ENCODE data around the gene NEURL3.

NEURL3 gene

GRCh38 chr2:96548558-96549465 is 43.7 kb upstream of the NEURL3 start:
- peak overlapping the region; percentile 60 for H2AK5ac ChIP-seq (ENCODE audit: low read depth, low read length)
- H2BK15ac ChIP-seq (ENCODE audit: low read length), result peak overlapping the region; percentile 37
- H3K79me1 ChIP-seq (ENCODE audit: low read depth, low read length), result no peaks in the 10 kb centered on the region
- H2BK12ac ChIP-seq (ENCODE audit: low read length), result no peak overlapping the region
- no peak overlapping the region for H4K91ac ChIP-seq (ENCODE audit: low read depth, low read length, poor library complexity)
- H3K18ac ChIP-seq (ENCODE audit: low read length), result peak overlapping the region; percentile 11
- no peak for DNase-seq (ENCODE audit: low spot score)
- H4K8ac ChIP-seq (ENCODE audit: low read depth, low read length), result no peak overlapping the region
- H3K36me3 ChIP-seq (replicated peaks in 1 of 2; ENCODE audit: control insufficient read depth in 2 of 2, insufficient read depth in 2 of 2, low read length in 2 of 2), result peaks cover 1 to 14% of the 10 kb centered on the region in 2 donors
- H3K4me3 ChIP-seq (ENCODE audit: low read length in 2 of 2), result no peak overlapping the region
- H3K14ac ChIP-seq (ENCODE audit: low read length), result peak overlapping the region; percentile 56
- no peak overlapping the region for H3K27ac ChIP-seq (replicated peaks; ENCODE audit: low read length)
- peak overlapping the region; percentile 24 for H2BK5ac ChIP-seq (ENCODE audit: low read length)
- H3K27me3 ChIP-seq (ENCODE audit: control insufficient read depth in 3 of 3, insufficient read depth in 3 of 3, low read depth in 1 of 3, low read length in 3 of 3), result peaks cover 0 to 5% (median 0%) of the 10 kb centered on the region in 3 experiments
- no peak overlapping the region for H3K4ac ChIP-seq (ENCODE audit: low read length)
- H3K4me1 ChIP-seq (ENCODE audit: control insufficient read depth in 2 of 2, insufficient read depth in 1 of 2, low read depth in 1 of 2, low read length in 2 of 2), result peaks cover 0 to 4% of the 10 kb centered on the region in 2 donors
- H3K4me2 ChIP-seq (ENCODE audit: insufficient read depth, low read length, poor library complexity, severe bottlenecking), result no peak overlapping the region
- peak overlapping the region; percentile 43 for H3K23ac ChIP-seq (ENCODE audit: low read depth, low read length, poor library complexity)
- H3K9ac ChIP-seq (ENCODE audit: low read depth, low read length, poor library complexity), result peak overlapping the region; percentile 57
- WGBS, 2 donors (ENCODE audit: extremely low coverage in 2 of 2, insufficient read length in 2 of 2, insufficient replicate concordance in 1 of 2), result no CpG with 5 or more reads among the region's 24 CpGs
- H2AFZ ChIP-seq (ENCODE audit: low read length), result no peak overlapping the region
- H3K9me3 ChIP-seq (replicated peaks in 1 of 2; ENCODE audit: control insufficient read depth in 2 of 2, insufficient read depth in 1 of 2, low read depth in 1 of 2, low read length in 2 of 2), result peaks cover 6 to 14% of the 10 kb centered on the region in 2 donors
- no peak overlapping the region for H2BK120ac ChIP-seq (ENCODE audit: low read depth, low read length)

GRCh38 chr2:96547731-96548171 is 42.6 kb upstream of the NEURL3 start:
- Histone ChIP-seq H4K8ac (ENCODE audit: low read depth, low read length) (no peak overlapping the region), H3K9ac (ENCODE audit: low read depth, low read length, poor library complexity) (no peak overlapping the region), H2BK5ac (ENCODE audit: low read length) (no peak overlapping the region), H3K4me1 (ENCODE audit: control insufficient read depth in 2 of 2, insufficient read depth in 1 of 2, low read depth in 1 of 2, low read length in 2 of 2) (peaks cover 0 to 4% of the 10 kb centered on the region in 2 donors), H2BK15ac (ENCODE audit: low read length) (no peak overlapping the region), H3K36me3 (replicated peaks in 1 of 2; ENCODE audit: control insufficient read depth in 2 of 2, insufficient read depth in 2 of 2, low read length in 2 of 2) (peaks cover 1 to 14% of the 10 kb centered on the region in 2 donors), H3K4me3 (ENCODE audit: low read length in 2 of 2) (no peak overlapping the region), H3K9me3 (replicated peaks in 1 of 2; ENCODE audit: control insufficient read depth in 2 of 2, insufficient read depth in 1 of 2, low read depth in 1 of 2, low read length in 2 of 2) (peaks cover 6 to 16% of the 10 kb centered on the region in 2 donors), H3K27ac (replicated peaks; ENCODE audit: low read length) (no peak overlapping the region), H3K4ac (ENCODE audit: low read length) (no peak overlapping the region), H3K4me2 (ENCODE audit: insufficient read depth, low read length, poor library complexity, severe bottlenecking) (no peak overlapping the region), H3K27me3 (ENCODE audit: control insufficient read depth in 3 of 3, insufficient read depth in 3 of 3, low read depth in 1 of 3, low read length in 3 of 3) (peaks cover 0 to 5% (median 0%) of the 10 kb centered on the region in 3 experiments), H2AK5ac (ENCODE audit: low read depth, low read length) (no peak overlapping the region), H3K18ac (ENCODE audit: low read length) (no peak overlapping the region), H2AFZ (ENCODE audit: low read length) (no peak overlapping the region), H4K91ac (ENCODE audit: low read depth, low read length, poor library complexity) (no peak overlapping the region), H2BK120ac (ENCODE audit: low read depth, low read length) (no peak overlapping the region), H2BK12ac (ENCODE audit: low read length) (no peak overlapping the region), H3K23ac (ENCODE audit: low read depth, low read length, poor library complexity) (no peak overlapping the region), H3K14ac (ENCODE audit: low read length) (no peak overlapping the region), H3K79me1 (ENCODE audit: low read depth, low read length) (no peaks in the 10 kb centered on the region)
- WGBS, 2 donors (ENCODE audit: extremely low coverage in 2 of 2, insufficient read length in 2 of 2, insufficient replicate concordance in 1 of 2), result no CpG with 5 or more reads among the region's 6 CpGs
- no peak for DNase-seq (ENCODE audit: low spot score)

DNA sequence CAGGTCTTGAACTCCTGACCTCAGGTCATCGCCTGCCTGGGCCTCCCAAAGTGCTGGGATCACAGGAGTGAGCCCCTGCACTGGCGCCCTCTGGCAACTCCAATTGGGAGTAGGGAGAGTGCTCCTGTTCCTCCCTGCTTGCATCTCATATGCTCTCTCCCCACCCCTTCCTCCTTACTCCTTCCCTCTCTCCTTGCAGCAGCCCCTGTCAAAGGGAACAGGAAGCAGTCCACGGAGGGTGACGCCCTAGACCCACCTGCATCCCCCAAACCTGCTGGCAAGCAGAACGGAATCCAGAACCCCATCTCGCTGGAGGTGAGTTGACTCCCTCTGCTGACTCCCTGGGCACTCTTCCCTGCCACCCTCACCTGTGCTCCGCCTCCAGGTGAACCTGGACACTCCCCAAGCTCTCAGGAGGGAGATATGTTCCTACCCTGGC is 42.1 kb upstream of the NEURL3 start:
- Histone ChIP-seq H2AK5ac (ENCODE audit: low read depth, low read length) (no peak overlapping the region), H2BK5ac (ENCODE audit: low read length) (no peak overlapping the region), H3K14ac (ENCODE audit: low read length) (no peak overlapping the region), H2BK12ac (ENCODE audit: low read length) (no peak overlapping the region), H2BK120ac (ENCODE audit: low read depth, low read length) (no peak overlapping the region), H3K4me3 (ENCODE audit: low read length in 2 of 2) (no peak overlapping the region), H2BK15ac (ENCODE audit: low read length) (no peak overlapping the region), H4K8ac (ENCODE audit: low read depth, low read length) (no peak overlapping the region), H3K9ac (ENCODE audit: low read depth, low read length, poor library complexity) (no peak overlapping the region), H3K36me3 (replicated peaks in 1 of 2; ENCODE audit: control insufficient read depth in 2 of 2, insufficient read depth in 2 of 2, low read length in 2 of 2) (peaks cover 1 to 14% of the 10 kb centered on the region in 2 donors), H3K79me1 (ENCODE audit: low read depth, low read length) (no peaks in the 10 kb centered on the region), H3K4me2 (ENCODE audit: insufficient read depth, low read length, poor library complexity, severe bottlenecking) (no peak overlapping the region), H3K4me1 (ENCODE audit: control insufficient read depth in 2 of 2, insufficient read depth in 1 of 2, low read depth in 1 of 2, low read length in 2 of 2) (peaks cover 0 to 4% of the 10 kb centered on the region in 2 donors), H3K23ac (ENCODE audit: low read depth, low read length, poor library complexity) (no peak overlapping the region), H3K27me3 (ENCODE audit: control insufficient read depth in 3 of 3, insufficient read depth in 3 of 3, low read depth in 1 of 3, low read length in 3 of 3) (peaks cover 0 to 6% (median 0%) of the 10 kb centered on the region in 3 experiments), H4K91ac (ENCODE audit: low read depth, low read length, poor library complexity) (no peak overlapping the region), H3K9me3 (replicated peaks in 1 of 2; ENCODE audit: control insufficient read depth in 2 of 2, insufficient read depth in 1 of 2, low read depth in 1 of 2, low read length in 2 of 2) (peaks cover 6 to 16% of the 10 kb centered on the region in 2 donors), H3K27ac (replicated peaks; ENCODE audit: low read length) (no peak overlapping the region), H2AFZ (ENCODE audit: low read length) (no peak overlapping the region), H3K18ac (ENCODE audit: low read length) (no peak overlapping the region), H3K4ac (ENCODE audit: low read length) (no peak overlapping the region)
- DNase-seq (ENCODE audit: low spot score), result no peak
- no CpG with 5 or more reads among the region's 7 CpGs for WGBS, 2 donors (ENCODE audit: extremely low coverage in 2 of 2, insufficient read length in 2 of 2, insufficient replicate concordance in 1 of 2)

DNA sequence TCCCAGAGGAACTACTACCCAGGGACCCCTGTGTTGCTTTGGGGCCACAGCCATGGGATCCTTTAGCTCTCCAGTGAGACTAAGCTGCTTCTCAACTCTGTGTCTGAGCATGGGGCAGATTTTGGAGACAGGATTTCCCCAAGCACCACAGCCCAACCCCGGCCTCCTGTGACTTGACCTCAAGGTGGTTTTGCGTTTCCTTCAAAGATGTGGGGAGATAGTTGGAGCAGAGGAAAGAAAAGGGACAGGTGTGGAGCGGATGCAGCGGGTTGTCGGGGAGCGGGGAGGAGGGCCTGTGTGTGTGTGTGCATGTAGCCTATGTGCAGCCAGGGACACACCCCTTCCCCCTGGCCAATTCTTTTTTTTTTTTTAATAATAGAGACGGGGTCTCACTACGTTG is 41.6 kb upstream of the NEURL3 start:
- H2AK5ac ChIP-seq (ENCODE audit: low read depth, low read length), result no peak overlapping the region
- peaks cover 6 to 16% of the 10 kb centered on the region in 2 donors for H3K9me3 ChIP-seq (replicated peaks in 1 of 2; ENCODE audit: control insufficient read depth in 2 of 2, insufficient read depth in 1 of 2, low read depth in 1 of 2, low read length in 2 of 2)
- H3K27me3 ChIP-seq (ENCODE audit: control insufficient read depth in 3 of 3, insufficient read depth in 3 of 3, low read depth in 1 of 3, low read length in 3 of 3), result peaks cover 0 to 6% (median 0%) of the 10 kb centered on the region in 3 experiments
- H2BK12ac ChIP-seq (ENCODE audit: low read length), result no peak overlapping the region
- H3K4ac ChIP-seq (ENCODE audit: low read length), result no peak overlapping the region
- H3K27ac ChIP-seq (replicated peaks; ENCODE audit: low read length), result no peak overlapping the region
- no peak overlapping the region for H3K14ac ChIP-seq (ENCODE audit: low read length)
- H3K9ac ChIP-seq (ENCODE audit: low read depth, low read length, poor library complexity), result no peak overlapping the region
- no peak overlapping the region for H3K4me3 ChIP-seq (ENCODE audit: low read length in 2 of 2)
- no peak overlapping the region for H3K18ac ChIP-seq (ENCODE audit: low read length)
- no peak overlapping the region for H2BK120ac ChIP-seq (ENCODE audit: low read depth, low read length)
- no peak overlapping the region for H3K4me2 ChIP-seq (ENCODE audit: insufficient read depth, low read length, poor library complexity, severe bottlenecking)
- H3K79me1 ChIP-seq (ENCODE audit: low read depth, low read length), result no peaks in the 10 kb centered on the region
- no peak overlapping the region for H4K8ac ChIP-seq (ENCODE audit: low read depth, low read length)
- H2BK15ac ChIP-seq (ENCODE audit: low read length), result no peak overlapping the region
- no peak overlapping the region for H2BK5ac ChIP-seq (ENCODE audit: low read length)
- H3K4me1 ChIP-seq (ENCODE audit: control insufficient read depth in 2 of 2, insufficient read depth in 1 of 2, low read depth in 1 of 2, low read length in 2 of 2), result peaks cover 0 to 4% of the 10 kb centered on the region in 2 donors
- H3K23ac ChIP-seq (ENCODE audit: low read depth, low read length, poor library complexity), result no peak overlapping the region
- no peak for DNase-seq (ENCODE audit: low spot score)
- WGBS, 2 donors (ENCODE audit: extremely low coverage in 2 of 2, insufficient read length in 2 of 2, insufficient replicate concordance in 1 of 2), result no CpG with 5 or more reads among the region's 8 CpGs
- no peak overlapping the region for H2AFZ ChIP-seq (ENCODE audit: low read length)
- peaks cover 1 to 13% of the 10 kb centered on the region in 2 donors for H3K36me3 ChIP-seq (replicated peaks in 1 of 2; ENCODE audit: control insufficient read depth in 2 of 2, insufficient read depth in 2 of 2, low read length in 2 of 2)
- no peak overlapping the region for H4K91ac ChIP-seq (ENCODE audit: low read depth, low read length, poor library complexity)

All from neuronal stem cell (in vitro differentiated cells).